Measurements from ENCODE around the gene PKP1. TPM values are rescaled to one million over a fixed set of nuclear protein-coding genes. Genes with fewer than 3 reads are reported as not detected.

The PKP1 gene
- total RNA-seq, 1 donor from 2014 or later: 2.8 TPM

GRCh38 chr1:201304126-201304525 is 20.8 kb downstream of the PKP1 start:
- no peak for TF ChIP-seq CTCF (conservative IDR thresholded peaks at IDR 0.05; ENCODE audit: low read depth, low read length)
- no peak for DNase-seq (ENCODE audit: low read depth)
- H3K4me3 ChIP-seq (ENCODE audit: low read depth, low read length): no peak overlapping the region

- DNase-seq (ENCODE audit: low read depth): no peak
- no peak for TF ChIP-seq CTCF (conservative IDR thresholded peaks at IDR 0.05; ENCODE audit: low read depth, low read length)
- no peak overlapping the region for H3K4me3 ChIP-seq (ENCODE audit: low read depth, low read length)
These were observed 22.5 kb downstream of the PKP1 start for GRCh38 chr1:201305815-201306214.

- TF ChIP-seq CTCF (conservative IDR thresholded peaks at IDR 0.05; ENCODE audit: low read depth, low read length): no peak
- no peak overlapping the region for H3K4me3 ChIP-seq (ENCODE audit: low read depth, low read length)
- DNase-seq (ENCODE audit: low read depth): no peak
These were observed 23.9 kb downstream of the PKP1 start for GRCh38 chr1:201307231-201307630.

- no peak for TF ChIP-seq CTCF (conservative IDR thresholded peaks at IDR 0.05; ENCODE audit: low read depth, low read length)
- H3K4me3 ChIP-seq (ENCODE audit: low read depth, low read length): no peak overlapping the region
- no peak for DNase-seq (ENCODE audit: low read depth)
These were observed 24.6 kb downstream of the PKP1 start for GRCh38 chr1:201307760-201308499.

- no peak overlapping the region for H3K4me3 ChIP-seq (ENCODE audit: low read depth, low read length)
- peak; percentile 18 for TF ChIP-seq CTCF (conservative IDR thresholded peaks at IDR 0.05; ENCODE audit: low read depth, low read length)
- no peak for DNase-seq (ENCODE audit: low read depth)
These were observed 26.1 kb downstream of the PKP1 start for GRCh38 chr1:201309416-201309815.

GRCh38 chr1:201310251-201310985 is 27.1 kb downstream of the PKP1 start:
- TF ChIP-seq CTCF (conservative IDR thresholded peaks at IDR 0.05; ENCODE audit: low read depth, low read length): no peak
- no peak overlapping the region for H3K4me3 ChIP-seq (ENCODE audit: low read depth, low read length)
- DNase-seq (ENCODE audit: low read depth): no peak

Data from epithelial cell of proximal tubule (primary cell).